H9 (cell line): ENCODE data around the gene IRF2BPL. TPM values are rescaled to one million over a fixed set of nuclear protein-coding genes. Genes with fewer than 3 reads are reported as not detected.

Source experiments
- DNase-seq: peaks from one replicate; pipeline ENCODE4 v3.0.0-alpha.2; 2017
- H2AFZ ChIP-seq: one replicate; pipeline ENCODE4 v1.6.1; 2013; ENCODE audit warnings: mild to moderate bottlenecking, low read length, control low read depth, moderate library complexity
- H2AK5ac ChIP-seq: 2 replicates; pipeline ENCODE4 v1.6.1; 2013; ENCODE audit warnings: low read length, control low read depth, mixed read lengths; ENCODE audit not compliant: insufficient read length
- H2BK120ac ChIP-seq: one replicate; pipeline ENCODE4 v1.6.1; 2013; ENCODE audit warnings: low read depth, mild to moderate bottlenecking, low read length, control low read depth, inconsistent platforms; ENCODE audit not compliant: poor library complexity, severe bottlenecking
- H2BK12ac ChIP-seq: 2 replicates; pipeline ENCODE4 v1.6.1; 2013; ENCODE audit warnings: low read length, control low read depth, mixed read lengths, low read depth; ENCODE audit not compliant: insufficient read length
- H2BK15ac ChIP-seq: 2 replicates; pipeline ENCODE4 v1.6.1; 2013; ENCODE audit warnings: low read depth, low read length, control low read depth
- H2BK20ac ChIP-seq: one replicate; pipeline ENCODE4 v1.6.1; 2013; ENCODE audit warnings: low read depth, mild to moderate bottlenecking, low read length, control low read depth, inconsistent platforms; ENCODE audit not compliant: poor library complexity, severe bottlenecking
- H2BK5ac ChIP-seq: 2 replicates; pipeline ENCODE4 v1.6.1; 2013; ENCODE audit warnings: low read length, control low read depth, mixed read lengths; ENCODE audit not compliant: insufficient read length
- H3K14ac ChIP-seq: 2 replicates; pipeline ENCODE4 v1.6.1; 2013; ENCODE audit warnings: low read length, control low read depth; ENCODE audit not compliant: insufficient read depth
- H3K18ac ChIP-seq: 2 replicates; pipeline ENCODE4 v1.6.1; 2013; ENCODE audit warnings: low read depth, mild to moderate bottlenecking, mixed read lengths, low read length, control low read depth; ENCODE audit not compliant: insufficient read length
- H3K23ac ChIP-seq: 2 replicates; pipeline ENCODE4 v1.6.1; 2013; ENCODE audit warnings: low read length, control low read depth, mixed read lengths, low read depth; ENCODE audit not compliant: insufficient read length
- H3K23me2 ChIP-seq: 2 replicates; pipeline ENCODE4 v1.6.1; 2013; ENCODE audit warnings: low read depth, mild to moderate bottlenecking, mixed read lengths, low read length, control low read depth; ENCODE audit not compliant: insufficient read length, poor library complexity, severe bottlenecking
- H3K27ac ChIP-seq: 2 replicates; pipeline ENCODE4 v1.5.1; 2013; ENCODE audit warnings: low read length, control low read depth, mixed read lengths, low read depth; ENCODE audit not compliant: insufficient read length
- H3K27me3 ChIP-seq: 2 replicates; pipeline ENCODE4 v1.6.1; 2013; ENCODE audit warnings: low read length, control low read depth, inconsistent platforms; ENCODE audit not compliant: insufficient read depth
- H3K4ac ChIP-seq: 2 replicates; pipeline ENCODE4 v1.6.1; 2013; ENCODE audit warnings: low read depth, mild to moderate bottlenecking, control low read depth, inconsistent platforms, low read length, moderate library complexity
- H3K4me1 ChIP-seq: 2 replicates; pipeline ENCODE4 v1.6.1; 2013; ENCODE audit warnings: low read length, control low read depth, inconsistent platforms; ENCODE audit not compliant: insufficient read depth
- H3K4me2 ChIP-seq: 2 replicates; pipeline ENCODE4 v1.6.1; 2013; ENCODE audit warnings: low read length, control low read depth, mixed read lengths; ENCODE audit not compliant: insufficient read length, insufficient read depth
- H3K56ac ChIP-seq: 2 replicates; pipeline ENCODE4 v1.6.1; 2013; ENCODE audit warnings: low read depth, mild to moderate bottlenecking, mixed read lengths, low read length, control low read depth; ENCODE audit not compliant: insufficient read length
- H3K79me1 ChIP-seq: 2 replicates; pipeline ENCODE4 v1.6.1; 2013; ENCODE audit warnings: low read depth, mild to moderate bottlenecking, moderate library complexity, low read length, control low read depth, inconsistent platforms; ENCODE audit not compliant: insufficient read depth, poor library complexity, severe bottlenecking
- H3K79me2 ChIP-seq: 2 replicates; pipeline ENCODE4 v1.6.1; 2013; ENCODE audit warnings: low read length, control low read depth, inconsistent platforms; ENCODE audit not compliant: insufficient read depth
- H3K9ac ChIP-seq: 2 replicates; pipeline ENCODE4 v1.6.1; 2013; ENCODE audit warnings: low read length, control low read depth, mixed read lengths; ENCODE audit not compliant: insufficient read length; ENCODE audit errors: extremely low read depth
- H3K9me3 ChIP-seq: one replicate; pipeline ENCODE4 v1.6.1; 2013; ENCODE audit warnings: low read depth, low read length, inconsistent platforms; ENCODE audit not compliant: control insufficient read depth
- H3T11ph ChIP-seq: one replicate; pipeline ENCODE4 v1.6.1; 2013; ENCODE audit warnings: mild to moderate bottlenecking, low read length, control low read depth, inconsistent platforms
- H4K20me1 ChIP-seq: one replicate; pipeline ENCODE4 v1.6.1; 2013; ENCODE audit not compliant: control insufficient read depth, insufficient read length, insufficient read depth
- H4K5ac ChIP-seq: 2 replicates; pipeline ENCODE4 v1.6.1; 2013; ENCODE audit warnings: low read depth, mild to moderate bottlenecking, mixed read lengths, low read length, control low read depth; ENCODE audit not compliant: insufficient read length
- H4K8ac ChIP-seq: replicated peaks from 2 replicates; pipeline ENCODE4 v1.6.1; 2013; ENCODE audit warnings: low read length, control low read depth, mixed read lengths, low read depth; ENCODE audit not compliant: insufficient read length
- H4K91ac ChIP-seq: 2 replicates; pipeline ENCODE4 v1.6.1; 2013; ENCODE audit warnings: low read depth, mild to moderate bottlenecking, moderate library complexity, mixed read lengths, low read length, control low read depth; ENCODE audit not compliant: insufficient read length
- H3K27ac Mint-ChIP-seq, 3 experiments: 2 replicates in 2 of 3; 3 replicates in 1 of 3; pipeline ENCODE4 v1.8.0; 2020 to 2021; ENCODE audit warnings: mixed read lengths in 3 of 3, mild to moderate bottlenecking in 1 of 3, moderate library complexity in 1 of 3
- H3K27me3 Mint-ChIP-seq: 2 replicates; pipeline ENCODE4 v1.8.0; 2021; ENCODE audit warnings: low read depth, mild to moderate bottlenecking, moderate library complexity, mixed read lengths
- H3K36me3 Mint-ChIP-seq, 3 experiments: 2 replicates in 2 of 3; 3 replicates in 1 of 3; pipeline ENCODE4 v1.8.0; 2020 to 2021; ENCODE audit warnings: low read depth in 3 of 3, mixed read lengths in 3 of 3; ENCODE audit not compliant: insufficient read depth in 1 of 3
- H3K4me1 Mint-ChIP-seq, 2 experiments: 2 replicates each; pipeline ENCODE4 v1.8.0; 2020; ENCODE audit warnings: mixed read lengths in 2 of 2
- H3K4me3 Mint-ChIP-seq, 2 experiments: 2 replicates in 1 of 2; 3 replicates in 1 of 2; pipeline ENCODE4 v1.8.0; 2020 to 2021; ENCODE audit warnings: mild to moderate bottlenecking in 2 of 2, mixed read lengths in 2 of 2, moderate library complexity in 1 of 2
- H3K9me3 Mint-ChIP-seq, 2 experiments: 2 replicates in 1 of 2; 3 replicates in 1 of 2; pipeline ENCODE4 v1.8.0; 2020; ENCODE audit warnings: mild to moderate bottlenecking in 2 of 2, mixed read lengths in 2 of 2, moderate library complexity in 1 of 2
- CTCF ChIP-seq: fragments of 200-600 bp; sonication (generic); conservative IDR thresholded peaks from 3 replicates; pipeline ENCODE4 v1.8.0; 2021; ENCODE audit warnings: antibody characterized with exemption, mild to moderate bottlenecking
- WGBS: extraction: QIAGEN DNeasy Blood & Tissue Kit; methylation state at CpG from one replicate; pipeline ENCODE4 v1.1.7; 2013; ENCODE audit warnings: missing lambda C conversion rate, low lambda C conversion rate, mixed read lengths; ENCODE audit not compliant: insufficient read length; ENCODE audit errors: extremely low coverage; 5-methylcytosine and 5-hydroxymethylcytosine counted together
- total RNA-seq: library from RNA; stranded (reverse); gene quantifications from 2 replicates; pipeline ENCODE4 v1.2.1, GENCODE V29; 2021

The IRF2BPL gene
- total RNA-seq, 1 experiment from 2014 or later, result 59.0 TPM

DNA sequence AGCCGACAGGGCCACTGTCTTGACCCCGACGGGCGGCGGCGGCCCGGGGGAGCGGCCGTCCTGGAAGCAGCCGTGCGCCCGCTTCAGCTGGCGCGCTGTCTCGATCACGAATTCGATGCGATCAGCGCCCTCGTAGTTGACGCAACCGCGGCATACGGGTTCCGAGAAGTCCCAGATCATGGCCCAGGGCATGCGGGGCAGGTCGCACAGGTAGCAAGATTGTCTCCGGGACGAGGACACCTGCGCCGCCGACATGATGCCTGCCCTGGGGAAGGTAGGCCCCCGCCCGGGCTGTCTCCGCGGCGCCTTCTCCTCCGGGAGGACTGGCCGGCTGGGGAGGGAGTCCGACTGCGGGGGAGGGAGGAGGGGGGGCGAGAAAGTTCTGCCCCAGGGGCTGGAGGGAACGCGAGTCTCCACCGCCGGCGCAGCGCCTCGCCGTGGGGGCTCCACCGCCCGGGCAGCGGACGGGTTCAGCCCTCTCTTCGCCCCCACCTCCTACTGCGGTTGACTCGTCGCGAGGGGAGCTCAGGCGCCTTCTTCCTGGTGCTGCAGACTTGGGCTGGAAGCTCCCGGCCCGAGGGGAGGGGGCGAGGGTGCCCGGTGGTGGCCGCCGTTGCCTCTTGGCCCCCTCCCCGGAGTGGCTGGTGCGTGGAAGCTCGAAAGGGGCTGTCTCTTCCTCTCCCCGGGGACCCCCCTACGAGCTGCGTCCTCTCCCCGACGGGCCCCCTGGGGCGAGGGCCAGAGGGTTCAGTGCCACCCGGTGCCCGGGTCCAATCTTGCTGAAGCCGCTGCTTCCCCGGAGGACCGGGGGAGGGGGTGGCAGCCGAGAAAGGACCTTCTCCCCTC is 747 bp downstream of the IRF2BPL start:
- Mint-ChIP-seq H3K4me1 (peaks cover 49 to 64% of the 10 kb centered on the region in 2 experiments), H3K9me3 (no peaks in the 10 kb centered on the region)
- H3K9ac ChIP-seq, result peak overlapping the region; percentile 80

More for the DNA sequence above, 747 bp downstream of the IRF2BPL start:
- Histone ChIP-seq H2BK20ac (no peak overlapping the region), H3K14ac (peak overlapping the region; percentile 93), H2BK15ac (no peak overlapping the region), H3K79me2 (peaks cover 14% of the 10 kb centered on the region; the same call in 1 of the 2 replicates), H3K56ac (no peak overlapping the region), H3K9me3 (no peaks in the 10 kb centered on the region), H3K23ac (no peak overlapping the region), H4K20me1 (peaks cover 6% of the 10 kb centered on the region), H3K27ac (no peak overlapping the region), H4K8ac (no peak overlapping the region), H3T11ph (no peak overlapping the region), H2BK5ac (no peak overlapping the region), H2BK12ac (peak overlapping the region; percentile 7), H4K91ac (peak overlapping the region; percentile 50), H2AK5ac (no peak overlapping the region), H3K4ac (no peak overlapping the region; the same call in 1 of the 2 replicates), H2AFZ (no peak overlapping the region), H3K79me1 (no peaks in the 10 kb centered on the region), H2BK120ac (no peak overlapping the region), H3K4me2 (peak overlapping the region; percentile 57), H3K18ac (peak overlapping the region; percentile 83), H3K23me2 (peaks cover 39% of the 10 kb centered on the region), H3K4me1 (peaks cover 6% of the 10 kb centered on the region), H3K27me3 (no peaks in the 10 kb centered on the region), H4K5ac (no peak overlapping the region)
- no peak overlapping the region for H3K27ac Mint-ChIP-seq
- H3K4me3 Mint-ChIP-seq, result peak overlapping the region; percentile 74 to 88
- DNase-seq, result peak; percentile 47
- no peaks in the 10 kb centered on the region for H3K27me3 Mint-ChIP-seq
- peaks cover 4 to 14% (median 9%) of the 10 kb centered on the region in 3 experiments; a peak in 6 of 7 replicates for H3K36me3 Mint-ChIP-seq
- no peak for TF ChIP-seq CTCF
- WGBS, result no CpG with 5 or more reads among the region's 81 CpGs
